NCI-H1930 (cell line): Measurements from ENCODE around the gene GTF2F1.
"Not testable (repeated sequence)": the region's sequence is repeated elsewhere in the genome, so short reads cannot be mapped to it uniquely, and the experiment has no call there.

Experiments used
- DNase-seq, 2 experiments: peaks; one replicate each; lab custom pipeline; 2025; lab: John Stamatoyannopoulos, UW

The GTF2F1 gene

DNA sequence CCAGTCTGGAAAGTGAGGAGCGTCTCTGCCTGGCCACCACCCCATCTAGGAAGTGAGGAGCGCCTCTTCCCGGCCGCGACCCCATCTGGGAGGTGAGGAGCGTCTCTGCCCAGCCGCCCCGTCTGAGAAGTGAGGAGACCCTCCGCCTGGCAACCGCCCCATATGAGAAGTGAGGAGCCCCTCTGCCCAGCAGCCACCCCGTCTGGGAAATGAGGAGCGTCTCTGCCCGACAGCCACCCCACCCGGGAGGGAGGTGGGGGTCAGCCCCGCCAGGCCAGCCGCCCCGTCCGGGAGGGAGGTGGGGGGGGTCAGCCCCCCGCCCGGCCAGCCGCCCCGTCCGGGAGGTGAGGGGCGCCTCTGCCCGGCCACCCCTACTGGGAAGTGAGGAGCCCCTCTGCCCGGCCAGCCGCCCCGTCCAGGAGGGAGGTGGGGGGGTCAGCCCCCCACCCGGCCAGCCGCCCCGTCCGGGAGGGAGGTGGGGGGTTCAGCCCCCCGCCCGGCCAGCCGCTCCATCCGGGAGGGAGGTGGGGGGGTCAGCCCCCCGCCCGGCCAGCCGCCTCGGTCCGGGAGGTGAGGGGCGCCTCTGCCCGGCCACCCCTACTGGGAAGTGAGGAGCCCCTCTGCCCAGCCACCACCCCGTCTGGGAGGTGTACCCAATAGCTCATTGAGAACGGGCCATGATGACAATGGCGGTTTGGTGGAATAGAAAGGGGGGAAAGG is 37.5 kb downstream of the GTF2F1 start:
- not testable (repeated sequence) for DNase-seq

DNA sequence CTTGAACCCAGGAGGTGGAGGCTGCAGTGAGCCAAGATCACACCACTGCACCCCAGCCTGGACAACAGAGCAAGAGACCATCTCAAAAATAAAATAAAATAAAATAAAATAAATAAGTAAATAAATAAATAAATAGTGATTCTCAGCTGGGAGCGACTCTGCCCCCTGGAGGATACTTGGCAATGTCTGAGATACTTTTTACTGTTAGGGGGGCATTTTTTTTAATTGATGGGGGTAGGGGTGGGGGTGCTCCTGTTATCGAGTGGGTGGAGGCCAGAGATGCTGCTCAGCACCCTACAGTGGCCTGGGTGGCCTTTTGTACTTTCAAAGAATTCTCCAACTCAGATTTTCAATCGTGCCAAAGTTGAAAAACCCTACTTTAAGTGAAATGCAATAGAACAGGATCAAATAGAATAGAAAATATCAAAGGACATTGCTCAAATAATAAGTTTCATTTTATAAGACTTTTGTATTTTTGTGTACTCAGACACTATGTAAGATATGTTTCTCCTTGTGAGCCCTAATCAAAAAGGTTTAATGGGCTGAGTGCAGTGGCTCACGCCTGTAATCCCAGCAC is 38.8 kb downstream of the GTF2F1 start:
- DNase-seq = no peak

DNA sequence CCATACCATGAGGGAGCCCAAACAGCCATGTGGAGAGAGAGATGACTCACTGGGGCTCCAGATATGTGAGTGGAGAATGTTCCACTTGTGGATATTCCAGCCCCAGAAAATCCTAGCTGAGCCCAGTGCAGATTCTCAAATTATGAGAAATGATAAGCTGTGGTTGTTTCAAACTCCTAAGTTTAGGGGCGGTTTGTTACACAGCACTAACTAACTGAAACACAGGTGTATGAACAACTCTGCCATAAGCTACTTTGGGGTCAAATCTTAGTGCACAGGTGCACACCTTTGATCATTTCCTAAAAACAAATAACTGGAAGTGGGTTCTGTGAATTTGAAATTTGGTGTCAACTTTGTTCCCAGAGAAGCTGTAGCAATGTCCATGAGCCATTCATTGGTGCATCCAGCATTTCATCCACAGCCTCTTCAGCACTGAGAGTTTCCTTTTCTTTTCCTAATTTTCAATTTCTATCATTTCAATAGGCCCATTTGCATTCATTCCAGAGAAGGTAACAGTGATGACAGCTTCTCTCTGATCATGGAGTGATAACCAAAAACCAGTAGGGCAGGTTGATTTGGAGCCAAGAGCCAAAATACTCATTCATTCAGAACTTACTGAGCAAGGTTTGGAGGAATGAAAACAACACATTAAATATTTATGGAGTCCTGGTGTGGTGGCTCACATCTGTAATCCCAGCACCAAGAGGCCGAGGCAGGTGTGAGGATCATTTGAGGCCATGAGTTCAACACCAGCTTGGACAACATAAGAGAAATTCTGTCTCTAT is 40.4 kb downstream of the GTF2F1 start:
- DNase-seq = no peak

DNA sequence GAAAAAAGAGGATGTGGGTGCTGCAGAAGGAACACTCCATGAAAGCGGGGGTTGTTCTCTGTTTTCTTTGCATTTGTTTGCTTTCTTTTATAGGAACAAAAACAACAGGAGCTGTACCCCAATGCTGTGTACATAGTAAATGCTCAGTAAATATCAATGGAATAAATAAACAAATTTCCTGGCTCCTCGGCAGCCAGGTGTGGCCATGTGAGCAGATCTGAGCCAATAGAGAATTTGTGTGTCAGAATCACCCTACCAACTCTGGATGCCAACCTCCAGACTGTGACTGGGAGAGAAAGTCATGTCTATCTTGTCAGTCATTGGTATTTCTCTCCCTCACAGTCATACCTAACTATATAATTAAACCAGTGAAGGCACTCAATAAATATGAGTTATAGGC is 42.3 kb downstream of the GTF2F1 start:
- DNase-seq = no peak

DNA sequence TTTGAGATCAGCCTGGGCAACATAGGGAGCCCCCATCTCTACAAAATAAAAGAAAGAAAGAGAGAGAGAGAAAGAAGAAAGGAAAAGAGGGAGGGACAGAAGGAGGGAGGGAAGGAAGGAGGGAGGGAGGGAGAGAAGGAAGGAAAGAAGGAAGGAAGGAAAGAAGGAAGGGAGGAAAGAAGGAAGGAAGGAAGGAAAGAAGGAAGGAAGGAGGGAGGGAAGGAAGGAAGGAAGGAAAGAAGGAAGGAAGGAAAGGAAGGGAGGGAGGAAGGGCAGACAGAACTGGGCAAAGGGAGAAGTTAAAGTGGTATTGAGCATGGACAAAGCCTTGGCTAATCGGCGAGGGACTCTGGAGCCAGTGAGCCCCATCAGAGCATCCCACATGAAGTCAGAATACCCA is 43.7 kb downstream of the GTF2F1 start:
- DNase-seq = not testable (repeated sequence)

DNA sequence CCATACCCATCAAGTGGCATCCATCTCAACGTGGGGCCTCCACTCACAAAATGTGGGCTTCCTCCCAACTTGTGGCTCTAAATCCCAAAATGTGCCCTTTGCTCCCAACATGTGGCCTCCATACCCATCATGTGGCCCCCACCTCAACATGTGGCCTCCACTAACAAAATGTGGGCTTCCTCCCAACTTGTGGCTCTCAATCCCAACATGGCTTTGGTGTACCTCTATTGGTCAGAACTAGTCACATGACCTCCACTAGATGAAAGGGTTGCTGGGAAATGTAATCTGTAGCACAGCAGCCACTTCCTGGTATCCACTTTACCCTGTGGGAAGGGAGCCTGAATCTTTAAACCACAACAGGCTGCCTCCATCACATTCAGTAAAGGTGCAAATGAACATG is 49.5 kb downstream of the GTF2F1 start:
- DNase-seq = no peak

DNA sequence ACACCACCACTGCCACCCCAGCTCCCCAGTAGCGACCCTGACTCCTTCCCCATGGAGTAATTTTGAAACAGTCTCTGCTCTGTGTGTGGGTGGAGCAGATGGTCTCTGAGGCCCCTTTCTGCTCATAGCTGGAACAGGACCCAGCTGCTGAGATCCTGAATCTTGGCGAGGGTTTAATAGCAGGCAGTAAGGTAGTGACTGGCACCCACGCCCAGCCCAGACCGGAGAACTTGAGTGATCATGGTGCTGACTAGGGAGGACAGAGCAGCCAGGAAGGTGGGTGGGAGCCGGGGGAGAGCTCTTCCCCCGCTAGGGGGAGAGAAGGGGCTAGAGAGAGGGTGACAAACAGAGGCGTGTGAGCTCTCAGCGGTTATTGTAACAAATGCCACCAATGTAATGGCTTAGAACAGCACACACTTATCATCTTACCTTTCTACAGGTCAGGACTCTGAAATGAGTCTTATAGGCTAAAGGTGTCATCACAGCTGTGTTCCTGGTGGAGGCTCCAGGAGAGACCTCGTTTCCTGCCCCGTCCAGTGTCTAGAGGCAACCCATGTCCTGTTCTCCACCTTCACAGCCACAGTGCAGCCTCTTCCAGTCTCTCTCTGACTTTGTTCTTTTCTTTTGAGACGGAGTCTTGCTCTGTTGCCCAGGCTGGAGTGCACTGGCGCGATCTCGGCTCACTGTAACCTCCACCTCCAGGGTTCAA is 52.3 kb downstream of the GTF2F1 start:
- no peak for DNase-seq

DNA sequence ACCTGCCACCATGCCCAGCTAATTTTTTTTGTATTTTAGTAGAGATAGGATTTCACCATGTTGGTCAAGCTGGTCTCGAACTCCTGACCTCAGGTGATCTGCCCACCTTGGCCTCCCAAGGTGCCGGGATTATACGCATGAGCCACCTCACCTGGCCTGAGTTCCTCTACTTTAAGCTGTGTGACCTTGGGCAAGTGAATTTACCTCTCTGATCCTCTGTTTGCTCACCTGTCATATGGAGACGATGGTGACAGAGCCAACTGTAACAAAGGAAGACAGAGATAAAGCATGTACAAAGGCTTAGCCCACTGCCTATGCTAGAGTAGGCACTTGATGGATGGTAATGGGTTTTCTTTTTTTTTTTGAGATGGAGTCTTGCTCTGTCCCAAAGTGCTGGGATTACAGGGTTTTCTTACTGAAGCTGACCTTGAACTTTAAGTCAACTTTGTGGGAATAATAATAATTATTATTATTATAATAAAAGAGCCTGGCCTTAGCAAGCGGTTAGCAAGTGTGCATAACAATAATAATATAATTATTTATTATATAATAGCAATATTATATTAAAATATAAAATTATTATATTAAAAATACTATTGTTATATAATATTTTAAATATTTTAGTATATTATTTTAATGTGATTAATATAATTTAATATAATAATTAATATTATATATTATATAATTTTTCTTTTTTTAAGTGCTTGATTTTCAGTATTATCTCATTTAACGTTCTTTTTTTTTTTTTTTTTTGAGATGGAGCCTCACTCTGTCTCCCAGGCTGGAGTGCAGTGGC is 58.3 kb downstream of the GTF2F1 start:
- no peak for DNase-seq

DNA sequence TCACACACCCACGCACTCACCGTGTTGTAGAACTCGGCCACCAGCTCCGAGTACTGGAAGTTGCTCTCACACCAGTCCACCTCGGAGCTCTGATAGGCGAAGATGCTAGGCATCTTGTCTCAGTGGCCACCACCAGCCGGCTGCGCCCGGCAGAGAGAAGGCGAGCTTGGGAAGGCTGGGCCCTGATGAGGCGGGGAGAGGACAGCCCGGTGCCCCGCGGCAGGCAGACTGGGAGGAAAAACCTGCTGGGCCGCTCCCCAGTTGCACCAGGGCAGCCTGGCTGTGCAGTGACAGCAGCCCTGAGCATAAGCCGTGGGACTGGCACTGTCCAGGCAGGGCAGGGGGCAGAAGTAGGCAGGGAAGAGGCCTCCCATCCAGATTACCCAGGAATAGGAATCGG is 59.5 kb downstream of the GTF2F1 start, which contains the start of gene ACER1:
TSS of gene ACER1 (minus strand) at position 174 of the 400 bp plus-strand sequence. CDS start at position 113, 61 bp downstream.
- no peak for DNase-seq
